Endothelial cell of hepatic sinusoid (primary cell): ENCODE results near the gene PAX3.

Experiments
- in situ Hi-C: cut with HindIII; loops from 2 replicates; pipeline ENCODE4 v1.10.0; 2017; ENCODE audit warnings: low sequenced_read_pairs

The PAX3 gene

GRCh38 chr2:222281506-222281905, 17.3 kb downstream of the PAX3 start:
- in situ Hi-C loops = no loop called here

- in situ Hi-C loops = no loop called here
Measured at GRCh38 chr2:222280795-222281194, 18.0 kb downstream of the PAX3 start.

- in situ Hi-C loops = no loop called here
Measured at GRCh38 chr2:222272446-222273015, 26.3 kb downstream of the PAX3 start.

GRCh38 chr2:222271854-222272253, 26.9 kb downstream of the PAX3 start:
- in situ Hi-C loops = no loop called here

- in situ Hi-C loops = no loop called here
Measured at GRCh38 chr2:222270396-222270795, 28.4 kb downstream of the PAX3 start.

GRCh38 chr2:222269132-222269531, 29.7 kb downstream of the PAX3 start:
- in situ Hi-C loops = no loop called here

- in situ Hi-C loops = no loop called here
Measured at GRCh38 chr2:222268311-222268990, 30.3 kb downstream of the PAX3 start.

- in situ Hi-C loops = no loop called here
Measured at GRCh38 chr2:222264791-222265320, 33.9 kb downstream of the PAX3 start.

- in situ Hi-C loops = no loop called here
Measured at GRCh38 chr2:222261504-222261903, 37.3 kb downstream of the PAX3 start.

GRCh38 chr2:222257645-222258044, 41.2 kb downstream of the PAX3 start:
- in situ Hi-C loops = no loop called here

GRCh38 chr2:222256250-222256649, 42.5 kb downstream of the PAX3 start:
- in situ Hi-C loops = no loop called here

GRCh38 chr2:222255090-222255489, 43.7 kb downstream of the PAX3 start:
- in situ Hi-C loops = no loop called here

- in situ Hi-C loops = no loop called here
Measured at GRCh38 chr2:222250313-222250712, 48.5 kb downstream of the PAX3 start.

- in situ Hi-C loops = no loop called here
Measured at GRCh38 chr2:222249444-222249843, 49.4 kb downstream of the PAX3 start.

- in situ Hi-C loops = no loop called here
Measured at GRCh38 chr2:222248818-222249217, 50.0 kb downstream of the PAX3 start.

GRCh38 chr2:222248256-222248655, 50.5 kb downstream of the PAX3 start:
- in situ Hi-C loops = no loop called here

GRCh38 chr2:222242532-222242931, 56.3 kb downstream of the PAX3 start:
- in situ Hi-C loops = no loop called here

GRCh38 chr2:222241128-222241870, 57.5 kb downstream of the PAX3 start:
- in situ Hi-C loops = no loop called here

GRCh38 chr2:222240676-222241049, 58.1 kb downstream of the PAX3 start:
- in situ Hi-C loops = no loop called here

GRCh38 chr2:222239945-222240675, 58.7 kb downstream of the PAX3 start:
- in situ Hi-C loops = no loop called here

GRCh38 chr2:222239091-222239490, 59.7 kb downstream of the PAX3 start:
- in situ Hi-C loops = no loop called here
